GM18505 (cell line): ENCODE results near the gene CLSTN1.
"Not testable (repeated sequence)": the region's sequence is repeated elsewhere in the genome, so short reads cannot be mapped to it uniquely, and the experiment has no call there.

Experiments used
- ATAC-seq: cut with Tn5 transposase; IDR thresholded peaks from one replicate; pipeline ENCODE4 v1.9.1; 2021; ENCODE audit not compliant: unreplicated experiment
- POLR2A ChIP-seq: IDR thresholded peaks from 4 replicates; pipeline ENCODE4 v1.6.1; 2011; ENCODE audit warnings: borderline replicate concordance; ENCODE audit not compliant: insufficient read depth, insufficient read length; ENCODE audit errors: extremely low read depth

Gene CLSTN1

GRCh38 chr1:9715536-9716226, 108.1 kb downstream of the CLSTN1 start:
- ATAC-seq, result no peak
- no peak for TF ChIP-seq POLR2A

GRCh38 chr1:9714257-9714718, 109.5 kb downstream of the CLSTN1 start:
- no peak for TF ChIP-seq POLR2A
- ATAC-seq, result no peak

GRCh38 chr1:9712767-9713166, 111.0 kb downstream of the CLSTN1 start:
- ATAC-seq, result not testable (repeated sequence)

DNA sequence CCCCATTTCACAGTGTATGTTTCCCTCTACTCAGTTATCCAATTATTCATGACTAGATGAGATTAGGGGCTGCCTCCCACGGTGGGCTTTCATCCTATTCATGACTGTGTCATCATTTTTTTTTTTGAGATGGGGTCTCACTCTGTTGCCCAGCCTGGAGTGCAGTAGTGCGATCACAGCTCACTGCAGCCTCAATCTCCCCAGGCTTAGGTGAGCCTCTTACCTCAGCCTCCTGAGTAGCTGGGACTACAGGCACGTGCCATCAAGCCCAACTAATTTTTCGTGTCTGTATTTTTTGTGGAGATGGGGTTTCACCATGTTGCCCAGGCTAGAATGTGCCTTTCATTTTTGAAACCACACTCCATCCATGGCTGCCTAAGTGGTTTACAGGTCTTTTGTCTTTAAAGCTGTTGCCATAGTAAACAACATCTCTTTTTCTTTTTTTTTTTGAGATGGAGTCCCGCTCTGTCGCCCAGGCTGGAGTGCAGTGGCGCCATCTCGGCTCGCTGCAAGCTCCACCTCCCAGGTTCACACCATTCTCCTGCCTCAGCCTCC, 112.2 kb downstream of the CLSTN1 start:
- no peak for TF ChIP-seq POLR2A
- no peak for ATAC-seq

- ATAC-seq, result no peak
Observed at GRCh38 chr1:9710037-9710436, 113.7 kb downstream of the CLSTN1 start.

GRCh38 chr1:9706178-9706577, 117.6 kb downstream of the CLSTN1 start:
- ATAC-seq, result no peak
- TF ChIP-seq POLR2A, result no peak

More at GRCh38 chr1:9710037-9710436, 113.7 kb downstream of the CLSTN1 start:
- no peak for TF ChIP-seq POLR2A

- no peak for ATAC-seq
- no peak for TF ChIP-seq POLR2A
Observed at GRCh38 chr1:9705337-9706093, 118.2 kb downstream of the CLSTN1 start.

DNA sequence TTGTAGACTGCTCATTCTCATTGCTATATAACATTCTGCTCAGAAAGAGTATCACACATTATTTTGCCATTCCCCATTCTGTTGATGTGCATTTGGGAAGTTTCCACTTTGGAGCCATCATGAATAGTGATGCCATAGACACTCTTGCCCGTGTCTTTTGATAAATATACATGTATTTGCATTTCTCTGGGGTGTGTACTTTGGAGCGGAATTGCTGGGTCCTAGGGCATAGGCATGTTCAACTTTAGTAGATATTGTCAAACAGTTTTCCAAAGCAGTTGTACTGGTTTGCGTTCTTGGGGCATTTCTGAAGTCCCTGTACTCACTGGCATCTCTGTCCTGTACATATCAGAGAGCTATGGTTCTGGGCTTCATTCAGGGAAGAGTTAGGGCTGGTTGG, 120.1 kb downstream of the CLSTN1 start:
- TF ChIP-seq POLR2A, result no peak
- ATAC-seq, result no peak

DNA sequence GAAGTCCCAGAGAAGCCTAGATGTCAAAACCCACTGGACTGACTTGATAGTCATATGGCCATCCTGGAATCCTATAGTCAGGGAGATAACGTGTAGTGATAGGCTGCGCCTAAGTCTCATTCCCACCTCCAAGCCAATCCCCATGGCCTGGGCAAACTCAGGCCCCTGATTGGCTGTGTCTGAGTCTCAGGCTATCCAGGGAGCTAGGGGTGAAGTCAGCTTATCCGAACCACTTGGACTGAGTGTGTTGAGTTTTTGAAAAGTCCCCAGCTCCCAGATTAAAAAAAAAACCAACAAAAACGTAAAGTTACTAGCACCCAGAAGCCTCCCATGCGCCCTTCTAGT, 120.6 kb downstream of the CLSTN1 start:
- ATAC-seq, result no peak
- no peak for TF ChIP-seq POLR2A

- no peak for TF ChIP-seq POLR2A
- ATAC-seq, result no peak
Observed at GRCh38 chr1:9701665-9702064, 122.1 kb downstream of the CLSTN1 start.

GRCh38 chr1:9700340-9700739, 123.4 kb downstream of the CLSTN1 start:
- no peak for TF ChIP-seq POLR2A
- no peak for ATAC-seq

GRCh38 chr1:9699361-9699760, 124.4 kb downstream of the CLSTN1 start:
- ATAC-seq, result no peak
- TF ChIP-seq POLR2A, result no peak

DNA sequence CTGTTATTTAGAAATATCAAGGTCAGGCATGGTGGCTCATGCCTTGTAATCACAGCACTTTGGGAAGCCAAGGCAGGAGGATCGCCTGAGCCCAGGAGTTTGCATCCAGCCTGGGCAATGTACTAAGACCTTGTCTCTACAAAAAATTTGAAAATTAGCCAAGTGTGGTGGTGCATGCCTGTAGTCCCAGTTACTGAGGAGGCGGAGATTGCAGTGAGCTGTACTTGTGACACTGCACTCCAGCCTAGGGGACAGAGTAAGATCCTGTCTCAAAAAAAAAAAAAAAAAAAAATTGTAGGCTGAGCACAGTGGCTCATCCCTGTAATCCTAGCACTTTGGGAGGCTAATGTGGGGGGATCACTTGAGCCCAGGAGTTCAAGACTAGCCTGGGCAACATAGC, 127.0 kb downstream of the CLSTN1 start:
- TF ChIP-seq POLR2A, result no peak
- ATAC-seq, result no peak

DNA sequence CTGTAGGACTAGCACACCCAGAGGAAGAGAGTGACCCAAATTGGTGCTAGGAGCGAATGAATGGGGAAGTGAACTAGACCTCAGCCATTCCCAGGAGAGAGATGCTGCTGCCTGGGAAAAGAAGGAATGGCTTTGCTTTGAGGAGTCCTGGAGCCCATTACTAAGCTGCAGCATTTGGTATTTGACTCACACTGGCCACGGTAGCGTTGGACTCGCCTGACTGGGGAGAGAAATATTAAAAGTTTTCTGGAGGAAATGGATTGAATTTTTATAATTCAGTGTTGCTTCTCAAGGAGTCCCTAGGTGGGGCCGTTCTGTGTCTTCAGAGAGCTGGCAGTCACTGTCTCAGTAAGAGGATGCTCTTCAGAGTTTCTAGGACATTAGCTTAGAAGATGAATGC, 132.1 kb downstream of the CLSTN1 start:
- no peak for ATAC-seq
- no peak for TF ChIP-seq POLR2A
